Suppressor macrophage treated with lipopolysaccharide for 4 hours (primary cell): ENCODE data around the gene SMARCA1.

Source experiments
- DNase-seq: peaks from one replicate; pipeline ENCODE4 v3.0.0-alpha.2; 2020

The SMARCA1 gene

DNA sequence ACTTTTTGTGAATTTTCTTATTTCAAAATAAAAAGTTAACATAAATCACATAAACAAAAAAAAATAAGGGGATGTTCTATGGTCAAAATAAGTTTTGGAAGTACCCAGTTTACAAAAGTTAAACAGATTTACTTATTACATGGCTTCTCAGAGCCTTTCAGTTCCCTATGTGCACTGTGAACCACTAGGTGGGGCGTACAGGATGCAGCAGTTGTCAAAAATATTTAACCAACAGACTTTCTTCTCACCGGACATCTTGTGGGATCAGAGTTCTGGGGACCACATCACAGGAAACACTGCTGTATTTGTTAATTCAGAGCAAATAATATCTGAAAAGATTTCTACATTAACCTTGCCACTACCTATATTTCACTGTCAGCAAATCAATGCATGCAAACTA lies 74.1 kb downstream of the SMARCA1 start:
- no peak for DNase-seq

DNA sequence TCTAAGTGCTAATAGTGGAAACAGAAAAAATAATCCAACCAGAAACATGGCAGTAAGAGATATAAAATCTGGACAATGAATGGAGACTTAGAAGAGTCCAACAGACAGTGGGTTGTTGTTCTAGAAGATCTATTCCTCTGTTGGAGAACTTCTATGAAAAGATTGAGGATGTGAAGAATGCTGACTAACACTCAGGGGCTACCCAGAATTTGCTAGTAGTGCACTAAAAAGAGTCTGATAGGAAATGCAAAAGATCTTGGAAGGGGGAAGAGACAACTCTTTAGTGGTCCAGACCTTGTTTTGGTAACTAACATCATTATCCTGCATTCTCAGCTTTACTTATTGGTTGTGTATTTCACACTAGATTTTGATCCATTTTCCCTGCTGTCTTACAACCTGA lies 77.9 kb downstream of the SMARCA1 start:
- no peak for DNase-seq

DNA sequence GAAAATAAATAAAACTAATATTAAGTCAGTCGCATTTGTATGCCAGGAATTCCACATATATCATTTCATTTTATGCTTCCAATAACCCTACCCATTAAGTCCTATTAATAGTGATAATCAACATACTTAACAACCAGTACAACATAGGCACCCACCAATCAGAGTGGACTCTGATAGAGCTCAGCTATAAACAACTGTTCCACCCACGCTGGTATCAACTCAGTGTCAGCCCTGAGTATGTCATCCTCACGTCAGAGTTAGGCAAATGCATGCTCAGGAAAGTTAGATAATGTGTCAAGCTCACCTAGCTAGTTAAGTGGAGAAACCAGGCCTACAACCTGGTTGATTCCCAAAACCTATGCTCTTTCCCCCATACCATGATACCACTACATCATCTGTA lies 89.3 kb downstream of the SMARCA1 start:
- DNase-seq: no peak

DNA sequence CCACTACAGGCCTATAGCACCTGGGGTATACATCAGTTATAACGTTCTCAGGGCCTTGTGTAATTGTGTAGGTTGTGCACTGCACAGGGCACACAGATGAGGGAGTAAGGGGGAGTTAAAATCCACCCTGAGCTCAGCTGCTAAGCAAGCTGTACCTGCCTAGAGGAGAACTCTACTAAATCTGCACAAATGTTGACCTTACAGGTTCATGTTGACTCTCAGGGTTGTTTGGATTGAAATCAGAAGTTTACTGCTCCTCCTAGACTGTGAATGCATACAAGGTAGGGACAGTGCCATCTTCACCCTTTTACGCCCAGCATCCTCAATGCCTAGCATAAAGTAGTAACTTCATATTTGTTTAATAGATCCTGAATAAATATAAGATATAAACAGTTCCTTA lies 89.8 kb downstream of the SMARCA1 start:
- DNase-seq: no peak

DNA sequence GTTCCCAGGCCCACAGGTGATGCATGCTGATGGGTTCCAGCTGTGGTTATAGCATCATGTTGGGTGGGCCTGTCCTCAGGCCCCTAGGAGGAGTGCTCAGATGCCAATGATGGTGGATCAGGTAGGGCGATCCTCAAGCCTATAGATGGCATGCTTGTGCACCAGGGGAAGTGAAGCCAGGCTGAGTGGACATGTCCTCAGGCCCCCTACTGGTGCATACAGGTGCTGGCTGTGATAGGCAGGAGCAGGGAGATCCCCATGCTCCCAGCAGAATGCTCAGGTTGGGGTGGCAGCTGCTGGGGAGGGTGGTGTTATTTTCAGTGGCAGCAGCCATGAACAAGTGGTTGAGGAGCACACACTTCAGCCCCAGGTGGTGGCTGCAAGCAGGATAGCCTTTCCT lies 96.0 kb downstream of the SMARCA1 start:
- DNase-seq: no peak

DNA sequence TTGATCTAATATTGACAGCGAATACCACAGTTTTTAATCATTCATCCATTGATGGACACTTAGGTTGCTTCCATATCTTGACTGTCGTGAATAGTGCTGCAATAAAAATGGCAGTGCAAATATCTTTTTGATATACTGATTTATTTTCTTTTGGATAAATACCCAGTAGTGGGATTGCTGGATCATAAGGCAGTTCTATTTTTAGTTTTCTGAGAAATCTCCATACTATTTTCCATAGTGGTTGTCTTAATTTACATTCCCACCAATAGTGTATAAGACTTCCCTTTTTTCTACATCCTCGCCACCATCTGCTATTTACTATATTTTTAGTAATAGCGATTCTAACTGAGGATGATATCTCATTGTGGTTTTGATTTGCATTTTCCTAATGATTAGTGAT lies 100.1 kb downstream of the SMARCA1 start:
- no peak for DNase-seq

DNA sequence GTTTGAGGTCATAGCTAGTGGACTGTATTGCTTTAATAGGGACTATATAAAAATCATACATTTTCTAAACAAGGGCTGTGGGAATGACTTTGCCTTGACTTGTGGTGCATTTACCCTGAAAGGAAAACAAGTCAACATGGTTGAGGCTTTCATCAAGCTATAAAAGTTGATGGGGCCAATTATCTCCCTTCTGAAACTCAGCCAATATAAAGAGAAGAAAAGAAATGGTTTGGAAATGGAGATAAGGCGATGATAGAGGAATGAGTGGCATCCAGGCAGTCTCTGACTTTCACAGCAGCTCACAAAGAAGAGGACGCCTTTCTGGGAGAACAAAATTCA lies 118.7 kb downstream of the SMARCA1 start:
- no peak for DNase-seq

DNA sequence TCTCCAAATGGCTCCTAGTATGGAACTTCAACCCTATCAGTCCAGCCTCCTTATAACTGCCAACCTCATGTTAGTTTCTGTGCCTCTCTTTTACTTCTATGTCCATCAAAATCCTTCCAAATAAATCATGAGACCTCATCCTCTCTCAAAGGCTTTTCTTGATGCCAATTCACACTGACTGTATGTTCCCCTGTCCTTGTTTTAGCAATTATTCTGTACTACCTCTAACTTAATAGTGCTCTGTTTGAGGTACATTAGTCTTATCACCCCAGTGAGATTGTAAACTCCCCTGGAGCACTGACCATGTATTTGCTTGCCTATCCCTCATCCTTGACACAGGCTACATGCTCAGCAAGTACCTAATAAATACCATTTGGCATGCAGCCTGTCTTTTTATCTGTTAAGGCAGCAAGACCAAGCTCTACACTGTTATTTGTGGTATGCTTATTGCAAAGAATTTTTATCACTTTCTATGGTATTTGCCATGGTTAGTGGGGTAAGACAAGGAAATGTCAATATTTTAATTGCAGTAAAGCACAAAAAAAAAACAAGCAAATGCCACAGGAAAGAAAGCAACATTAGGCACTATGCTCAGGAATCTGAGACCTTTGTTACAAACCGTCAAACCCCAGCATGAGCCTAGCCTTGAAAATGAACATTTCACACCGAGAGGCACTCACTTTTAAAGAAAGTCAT lies 119.2 kb downstream of the SMARCA1 start:
- no peak for DNase-seq
